Measurements from ENCODE around the gene MAP1A.

Gene MAP1A

DNA sequence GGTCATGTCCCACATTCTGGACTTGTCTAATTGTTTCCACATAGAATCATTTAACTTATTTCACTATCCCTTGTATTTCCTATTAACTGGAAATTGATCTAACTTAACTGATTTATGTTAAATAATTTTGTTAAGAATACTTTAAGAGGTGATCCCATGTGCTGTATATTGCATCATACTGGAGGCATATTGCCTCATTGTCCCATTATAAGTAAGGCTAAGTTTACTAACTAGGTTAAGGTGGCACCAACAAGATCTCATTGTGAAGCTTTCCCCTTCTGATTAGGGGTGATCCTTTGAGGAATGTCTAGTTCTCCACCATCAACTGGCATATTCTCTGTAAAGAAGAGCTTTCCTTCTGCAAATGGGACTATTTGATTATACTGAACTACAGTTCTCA, 24.4 kb downstream of the MAP1A start:
- Histone ChIP-seq H3K4me1 (no peaks in the 10 kb centered on the region), H3K4me3 (ENCODE audit: low read depth, low read length) (no peak overlapping the region), H3K36me3 (no peaks in the 10 kb centered on the region), H3K9me3 (no peaks in the 10 kb centered on the region; the same call in 1 of the 2 replicates), H3K27me3 (no peaks in the 10 kb centered on the region)
- TF ChIP-seq, protein P1, sequence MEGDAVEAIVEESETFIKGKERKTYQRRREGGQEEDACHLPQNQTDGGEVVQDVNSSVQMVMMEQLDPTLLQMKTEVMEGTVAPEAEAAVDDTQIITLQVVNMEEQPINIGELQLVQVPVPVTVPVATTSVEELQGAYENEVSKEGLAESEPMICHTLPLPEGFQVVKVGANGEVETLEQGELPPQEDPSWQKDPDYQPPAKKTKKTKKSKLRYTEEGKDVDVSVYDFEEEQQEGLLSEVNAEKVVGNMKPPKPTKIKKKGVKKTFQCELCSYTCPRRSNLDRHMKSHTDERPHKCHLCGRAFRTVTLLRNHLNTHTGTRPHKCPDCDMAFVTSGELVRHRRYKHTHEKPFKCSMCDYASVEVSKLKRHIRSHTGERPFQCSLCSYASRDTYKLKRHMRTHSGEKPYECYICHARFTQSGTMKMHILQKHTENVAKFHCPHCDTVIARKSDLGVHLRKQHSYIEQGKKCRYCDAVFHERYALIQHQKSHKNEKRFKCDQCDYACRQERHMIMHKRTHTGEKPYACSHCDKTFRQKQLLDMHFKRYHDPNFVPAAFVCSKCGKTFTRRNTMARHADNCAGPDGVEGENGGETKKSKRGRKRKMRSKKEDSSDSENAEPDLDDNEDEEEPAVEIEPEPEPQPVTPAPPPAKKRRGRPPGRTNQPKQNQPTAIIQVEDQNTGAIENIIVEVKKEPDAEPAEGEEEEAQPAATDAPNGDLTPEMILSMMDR (IDR thresholded peaks at IDR 0.05; ENCODE audit: low read depth, low read length) = no peak
- no peak for DNase-seq

GRCh38 chr15:43544266-43544665, 26.9 kb downstream of the MAP1A start:
- no peak for DNase-seq
- Histone ChIP-seq H3K4me1 (no peaks in the 10 kb centered on the region), H3K36me3 (no peaks in the 10 kb centered on the region), H3K9me3 (no peaks in the 10 kb centered on the region; the same call in 1 of the 2 replicates), H3K4me3 (ENCODE audit: low read depth, low read length) (no peak overlapping the region), H3K27me3 (no peaks in the 10 kb centered on the region)
- TF ChIP-seq, protein P1 (IDR thresholded peaks at IDR 0.05; ENCODE audit: low read depth, low read length) = no peak

DNA sequence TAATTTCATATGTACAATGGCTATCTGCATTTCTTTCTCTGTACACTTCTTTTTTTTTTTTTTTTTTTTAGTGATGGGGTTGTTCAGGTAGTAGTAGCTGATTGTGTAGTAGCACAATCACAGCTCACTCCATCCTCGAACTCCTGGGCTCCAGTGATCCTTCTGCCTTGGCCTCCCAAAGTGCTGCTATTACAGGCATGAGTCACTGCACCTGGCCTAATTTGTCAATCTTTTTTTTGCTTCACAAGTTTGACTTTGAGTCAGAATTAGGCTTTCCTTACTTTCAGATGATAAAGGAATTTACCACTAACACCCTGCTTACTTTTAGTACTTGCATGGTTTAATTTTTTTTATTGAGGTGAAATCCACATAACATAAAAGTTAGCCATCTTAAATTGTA, 28.0 kb downstream of the MAP1A start:
- no peaks in the 10 kb centered on the region for H3K4me1 ChIP-seq
- no peak overlapping the region for H3K4me3 ChIP-seq (ENCODE audit: low read depth, low read length)
- TF ChIP-seq, protein P1 (IDR thresholded peaks at IDR 0.05; ENCODE audit: low read depth, low read length) = no peak
- DNase-seq = no peak
- H3K27me3 ChIP-seq = no peaks in the 10 kb centered on the region
- H3K9me3 ChIP-seq = no peaks in the 10 kb centered on the region; the same call in 1 of the 2 replicates
- H3K36me3 ChIP-seq = no peaks in the 10 kb centered on the region

GRCh38 chr15:43547539-43547938, 30.1 kb downstream of the MAP1A start:
- Histone ChIP-seq H3K4me3 (ENCODE audit: low read depth, low read length) (no peak overlapping the region), H3K36me3 (no peaks in the 10 kb centered on the region), H3K27me3 (no peaks in the 10 kb centered on the region), H3K9me3 (no peaks in the 10 kb centered on the region; the same call in 1 of the 2 replicates), H3K4me1 (no peaks in the 10 kb centered on the region)
- TF ChIP-seq, protein P1 (IDR thresholded peaks at IDR 0.05; ENCODE audit: low read depth, low read length) = no peak
- DNase-seq = no peak

- no peak for DNase-seq
- Histone ChIP-seq H3K9me3 (no peaks in the 10 kb centered on the region), H3K27me3 (no peaks in the 10 kb centered on the region), H3K36me3 (no peaks in the 10 kb centered on the region), H3K4me1 (no peaks in the 10 kb centered on the region), H3K4me3 (ENCODE audit: low read depth, low read length) (no peak overlapping the region)
- TF ChIP-seq, protein P1 (IDR thresholded peaks at IDR 0.05; ENCODE audit: low read depth, low read length) = no peak
These were observed 33.3 kb downstream of the MAP1A start for GRCh38 chr15:43550527-43551363.

DNA sequence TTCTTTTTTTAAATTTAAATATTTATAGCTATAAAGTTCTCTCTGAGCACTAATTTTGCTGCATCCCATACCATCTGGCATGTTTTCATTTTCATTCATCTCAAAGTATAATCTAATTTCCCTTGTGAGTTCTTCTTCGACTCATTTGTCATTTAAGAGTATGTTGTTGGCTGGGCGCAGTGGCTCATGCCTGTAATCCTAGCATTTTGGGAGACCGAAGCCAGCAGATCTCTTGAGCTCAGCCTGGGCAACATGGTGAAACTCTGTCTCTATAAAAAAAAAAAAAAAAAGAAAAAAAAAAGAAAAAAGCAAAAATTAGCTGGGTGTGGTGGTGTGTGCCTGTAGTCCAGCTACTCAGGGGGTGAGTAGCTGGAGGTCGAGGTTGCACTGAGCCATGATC, 34.8 kb downstream of the MAP1A start:
- TF ChIP-seq, protein P1 (IDR thresholded peaks at IDR 0.05; ENCODE audit: low read depth, low read length) = no peak
- peaks cover 3% of the 10 kb centered on the region for H3K36me3 ChIP-seq
- H3K9me3 ChIP-seq = no peaks in the 10 kb centered on the region
- H3K4me1 ChIP-seq = no peaks in the 10 kb centered on the region
- no peaks in the 10 kb centered on the region for H3K27me3 ChIP-seq
- DNase-seq = no peak
- H3K4me3 ChIP-seq (ENCODE audit: low read depth, low read length) = no peak overlapping the region

All from BE2C (cell line).